ENCODE measurements around the gene SDC3. TPM values are rescaled to one million over a fixed set of nuclear protein-coding genes. Genes with fewer than 3 reads are reported as not detected.
A peak's percentile ranks its signal among the peaks of the same experiment; 100 is the strongest.

The SDC3 gene
- total RNA-seq, 1 experiment from 2014 or later: 32.3 TPM

- H3K4me1 Mint-ChIP-seq: peaks cover 12% of the 10 kb centered on the region
- POLR2A ChIA-PET: interaction anchor here (1.0 kb wide), 1 partner anchor 8 kb away, joined by 3 read pairs; no protein-coding TSS in a partner anchor
- no peak overlapping the region for H3K27ac Mint-ChIP-seq
- H3K4me3 Mint-ChIP-seq: no peak overlapping the region
- peaks cover 21% of the 10 kb centered on the region for H3K9me3 Mint-ChIP-seq
- H3K36me3 Mint-ChIP-seq: peaks cover 41% of the 10 kb centered on the region
- CTCF ChIA-PET: interaction anchor here (0.9 to 1.7 kb wide), 4 partner anchors 35 to 92 kb away, joined by 3 to 6 read pairs (median 6); no protein-coding TSS in a partner anchor
- no peaks in the 10 kb centered on the region for H3K27me3 Mint-ChIP-seq (ENCODE audit: low read depth)
- peak; percentile 92 for TF ChIP-seq ZNF121 (CRISPR knock-in tag; IDR thresholded peaks at IDR 0.05)
- no peak for TF ChIP-seq NR3C1 (CRISPR knock-in tag; conservative IDR thresholded peaks at IDR 0.05; ENCODE audit: low read depth)
- ATAC-seq (no peak), DNase-seq (ENCODE audit: low spot score) (no peak)
These were observed 36.3 kb downstream of the SDC3 start for GRCh38 chr1:30872033-30872947.

- Mint-ChIP-seq H3K27ac (peak overlapping the region; percentile 66; the same call in 1 of the 2 replicates), H3K4me1 (peaks cover 8% of the 10 kb centered on the region), H3K27me3 (ENCODE audit: low read depth) (no peaks in the 10 kb centered on the region), H3K36me3 (peaks cover 41% of the 10 kb centered on the region), H3K9me3 (peaks cover 21% of the 10 kb centered on the region), H3K4me3 (no peak overlapping the region)
- TF ChIP-seq EMX1 (CRISPR knock-in tag; IDR thresholded peaks at IDR 0.05) (no peak), ZNF281 (CRISPR knock-in tag; IDR thresholded peaks at IDR 0.05) (peak; percentile 28; the same call in 1 of the 2 replicates)
- CTCF ChIA-PET: interaction anchor here (1.0 kb wide), 1 partner anchor 70 kb away, joined by 5 read pairs; no protein-coding TSS in a partner anchor
- ATAC-seq (peak; percentile 53), DNase-seq (ENCODE audit: low spot score) (no peak)
- POLR2A ChIA-PET: interaction anchor here (1.0 kb wide), 1 partner anchor 15 kb away, joined by 3 read pairs; no protein-coding TSS in a partner anchor
These were observed 37.2 kb downstream of the SDC3 start for GRCh38 chr1:30871276-30871871.

GRCh38 chr1:30870656-30871055 is 37.9 kb downstream of the SDC3 start:
- H3K4me3 Mint-ChIP-seq: no peak overlapping the region
- CTCF ChIA-PET: no interaction called here
- H3K4me1 Mint-ChIP-seq: peaks cover 8% of the 10 kb centered on the region
- H3K27ac Mint-ChIP-seq: no peak overlapping the region
- H3K9me3 Mint-ChIP-seq: peaks cover 21% of the 10 kb centered on the region
- H3K36me3 Mint-ChIP-seq: peaks cover 38% of the 10 kb centered on the region
- POLR2A ChIA-PET: interaction anchor here (1.0 kb wide), 1 partner anchor 15 kb away, joined by 3 read pairs; no protein-coding TSS in a partner anchor
- ATAC-seq: no peak
- DNase-seq (ENCODE audit: low spot score): no peak
- no peaks in the 10 kb centered on the region for H3K27me3 Mint-ChIP-seq (ENCODE audit: low read depth)
- no peak for TF ChIP-seq RORB (CRISPR knock-in tag; IDR thresholded peaks at IDR 0.05)
- no peak for TF ChIP-seq E2F5 (CRISPR knock-in tag; IDR thresholded peaks at IDR 0.05)
- no peak for TF ChIP-seq PREB (CRISPR knock-in tag; IDR thresholded peaks at IDR 0.05; ENCODE audit: borderline replicate concordance)
- no peak for TF ChIP-seq ARID4B (CRISPR knock-in tag; IDR thresholded peaks at IDR 0.05; ENCODE audit: borderline replicate concordance)
- no peak for TF ChIP-seq GABPB1 (CRISPR knock-in tag; IDR thresholded peaks at IDR 0.05)
- TF ChIP-seq ATF6 (CRISPR knock-in tag; IDR thresholded peaks at IDR 0.05): no peak
- TF ChIP-seq IRF2 (CRISPR knock-in tag; IDR thresholded peaks at IDR 0.05; ENCODE audit: borderline replicate concordance, low read depth): no peak
- TF ChIP-seq ZNF512 (CRISPR knock-in tag; IDR thresholded peaks at IDR 0.05; ENCODE audit: borderline replicate concordance): no peak
- no peak for TF ChIP-seq FOXJ3 (CRISPR knock-in tag; IDR thresholded peaks at IDR 0.05; ENCODE audit: borderline replicate concordance)
- TF ChIP-seq GTF2I (CRISPR knock-in tag; conservative IDR thresholded peaks at IDR 0.05): no peak
- TF ChIP-seq ZMAT4 (CRISPR knock-in tag; IDR thresholded peaks at IDR 0.05): no peak

Data from WTC11 (cell line).